Liver (tissue), 9 donors: ENCODE results near the gene ZNF783. TPM values are rescaled to one million over a fixed set of nuclear protein-coding genes. Genes with fewer than 3 reads are reported as not detected.

ENCODE experiments used
- DNase-seq: peaks from one replicate; pipeline ENCODE4 v3.0.0-alpha.2; 2017; ENCODE audit warnings: low spot score
- H3K27ac ChIP-seq, 2 donors: one replicate each; pipeline ENCODE4 v1.7.0; 2013; ENCODE audit warnings: inconsistent platforms in 2 of 2, low read length in 2 of 2, control low read depth in 1 of 2, low read depth in 1 of 2, mild to moderate bottlenecking in 1 of 2
- H3K27me3 ChIP-seq, 4 donors: one replicate each; pipeline versions ENCODE4 v1.6.1 to v1.7.0; 2013; ENCODE audit warnings: low read length in 3 of 4, inconsistent platforms in 1 of 4, mild to moderate bottlenecking in 1 of 4, moderate library complexity in 1 of 4; ENCODE audit not compliant: control insufficient read depth in 4 of 4, insufficient read depth in 4 of 4
- H3K36me3 ChIP-seq, 4 donors: one replicate each; pipeline versions ENCODE4 v1.6.1 to v1.7.0; 2013; ENCODE audit warnings: low read length in 3 of 4, mild to moderate bottlenecking in 3 of 4, low read depth in 1 of 4, moderate library complexity in 1 of 4; ENCODE audit not compliant: control insufficient read depth in 4 of 4, insufficient read depth in 3 of 4
- H3K4me1 ChIP-seq, 4 donors: one replicate each; pipeline versions ENCODE4 v1.6.1 to v1.7.0; 2013; ENCODE audit warnings: low read length in 3 of 4, mild to moderate bottlenecking in 3 of 4, moderate library complexity in 1 of 4; ENCODE audit not compliant: control insufficient read depth in 4 of 4, insufficient read depth in 4 of 4
- H3K4me3 ChIP-seq, 3 donors: one replicate each; pipeline versions ENCODE4 v1.6.1 to v1.7.0; 2013; ENCODE audit warnings: low read length in 3 of 3, control low read depth in 1 of 3, low read depth in 1 of 3, mild to moderate bottlenecking in 1 of 3
- H3K9ac ChIP-seq, 2 donors: one replicate each; pipeline ENCODE4 v1.7.0; 2013; ENCODE audit warnings: low read length in 2 of 2, mild to moderate bottlenecking in 2 of 2, moderate library complexity in 2 of 2, control low read depth in 1 of 2, low read depth in 1 of 2
- H3K9me3 ChIP-seq, 4 donors: one replicate each; pipeline versions ENCODE4 v1.6.1 to v1.7.0; 2013; ENCODE audit warnings: low read length in 3 of 4; ENCODE audit not compliant: control insufficient read depth in 4 of 4
- ATF3 ChIP-seq: IDR thresholded peaks from 2 replicates; pipeline ENCODE4 v1.6.1; 2016; ENCODE audit warnings: antibody characterized with exemption
- CTCF ChIP-seq: fragments of 150-350 bp; IDR thresholded peaks from 2 replicates; pipeline ENCODE4 v1.5.1; 2017; ENCODE audit warnings: improper control_type of control experiment, low read depth, low read length; ENCODE audit not compliant: missing input control
- EGR1 ChIP-seq, 2 donors: IDR thresholded peaks; 2 replicates each; pipeline ENCODE4 v1.6.1; 2016 to 2018; ENCODE audit warnings: antibody characterized with exemption in 2 of 2, low read depth in 2 of 2
- FOXA1 ChIP-seq: IDR thresholded peaks from 2 replicates; pipeline ENCODE4 v1.6.1; 2016; ENCODE audit warnings: antibody characterized with exemption
- GABPA ChIP-seq, 2 donors: IDR thresholded peaks in 1 of 2; conservative IDR thresholded peaks in 1 of 2; 2 replicates each; pipeline ENCODE4 v1.6.1; 2016; ENCODE audit warnings: antibody characterized with exemption in 2 of 2, mild to moderate bottlenecking in 1 of 2, moderate library complexity in 1 of 2
- HNF4A ChIP-seq, 2 donors: conservative IDR thresholded peaks; 2 replicates each; pipeline ENCODE4 v1.6.1; 2016; ENCODE audit warnings: antibody characterized with exemption in 2 of 2, mild to moderate bottlenecking in 2 of 2
- HNF4G ChIP-seq: IDR thresholded peaks from 2 replicates; pipeline ENCODE4 v1.6.1; 2016; ENCODE audit warnings: antibody characterized with exemption
- JUND ChIP-seq, 2 donors: IDR thresholded peaks; 2 replicates each; pipeline ENCODE4 v1.6.1; 2016; ENCODE audit warnings: antibody characterized with exemption in 2 of 2
- MAX ChIP-seq: IDR thresholded peaks from 2 replicates; pipeline ENCODE4 v1.6.1; 2016; ENCODE audit warnings: antibody characterized with exemption
- NR2F2 ChIP-seq: IDR thresholded peaks from 2 replicates; pipeline ENCODE4 v1.6.1; 2016; ENCODE audit warnings: antibody characterized with exemption
- RAD21 ChIP-seq, 2 donors: IDR thresholded peaks; 2 replicates each; pipeline ENCODE4 v1.6.1; 2016; ENCODE audit warnings: antibody characterized with exemption in 2 of 2, mild to moderate bottlenecking in 2 of 2
- RXRA ChIP-seq, 2 donors: IDR thresholded peaks; 2 replicates each; pipeline ENCODE4 v1.6.1; 2017 to 2018; ENCODE audit warnings: antibody characterized with exemption in 2 of 2, mild to moderate bottlenecking in 1 of 2
- SP1 ChIP-seq: IDR thresholded peaks from 2 replicates; pipeline ENCODE4 v1.6.1; 2018; ENCODE audit warnings: antibody characterized with exemption, mild to moderate bottlenecking
- TAF1 ChIP-seq: conservative IDR thresholded peaks from 2 replicates; pipeline ENCODE4 v1.6.1; 2016; ENCODE audit warnings: antibody characterized with exemption, mild to moderate bottlenecking
- YY1 ChIP-seq: IDR thresholded peaks from 2 replicates; pipeline ENCODE4 v1.6.1; 2016; ENCODE audit warnings: antibody characterized with exemption, mild to moderate bottlenecking
- ZBTB33 ChIP-seq: IDR thresholded peaks from 2 replicates; pipeline ENCODE4 v1.6.1; 2016; ENCODE audit warnings: antibody characterized with exemption
- WGBS: extraction: QIAGEN DNeasy Blood & Tissue Kit; methylation state at CpG from one replicate; pipeline ENCODE4 v1.1.7; 2013; 5-methylcytosine and 5-hydroxymethylcytosine counted together
- polyA plus RNA-seq, 2 donors: library from polyadenylated mRNA; stranded (reverse) in 1 of 2; unstranded in 1 of 2; fragments of 200-250 nt in 1 of 2; fragments of >200 nt in 1 of 2; fragmentation: Nextera tagmentation in 1 of 2; extraction: Ambion mirVana in 1 of 2; gene quantifications; one replicate each; pipeline versions ENCODE4 v1.2.1 to v1.2.3, GENCODE V29; 2013 to 2015
- total RNA-seq, 2 donors: library from RNA; depleted of rRNA; stranded (reverse); fragments of >200 nt; gene quantifications; one replicate each; pipeline ENCODE4 v1.2.3, GENCODE V29; 2014
- TF ChIP-seq, protein P1 (sequence below): IDR thresholded peaks from 2 replicates; pipeline ENCODE4 v1.6.1; 2016; ENCODE audit warnings: antibody characterized with exemption, mild to moderate bottlenecking
- donor health status: healthy.
- donor health status: healthy.
- donor health status: healthy.
- donor health status: healthy.
- donor health status: healthy.

ZNF783 gene
- total and polyA plus RNA-seq, 4 donors = 1.5 to 4.3 (median 1.8) TPM

DNA sequence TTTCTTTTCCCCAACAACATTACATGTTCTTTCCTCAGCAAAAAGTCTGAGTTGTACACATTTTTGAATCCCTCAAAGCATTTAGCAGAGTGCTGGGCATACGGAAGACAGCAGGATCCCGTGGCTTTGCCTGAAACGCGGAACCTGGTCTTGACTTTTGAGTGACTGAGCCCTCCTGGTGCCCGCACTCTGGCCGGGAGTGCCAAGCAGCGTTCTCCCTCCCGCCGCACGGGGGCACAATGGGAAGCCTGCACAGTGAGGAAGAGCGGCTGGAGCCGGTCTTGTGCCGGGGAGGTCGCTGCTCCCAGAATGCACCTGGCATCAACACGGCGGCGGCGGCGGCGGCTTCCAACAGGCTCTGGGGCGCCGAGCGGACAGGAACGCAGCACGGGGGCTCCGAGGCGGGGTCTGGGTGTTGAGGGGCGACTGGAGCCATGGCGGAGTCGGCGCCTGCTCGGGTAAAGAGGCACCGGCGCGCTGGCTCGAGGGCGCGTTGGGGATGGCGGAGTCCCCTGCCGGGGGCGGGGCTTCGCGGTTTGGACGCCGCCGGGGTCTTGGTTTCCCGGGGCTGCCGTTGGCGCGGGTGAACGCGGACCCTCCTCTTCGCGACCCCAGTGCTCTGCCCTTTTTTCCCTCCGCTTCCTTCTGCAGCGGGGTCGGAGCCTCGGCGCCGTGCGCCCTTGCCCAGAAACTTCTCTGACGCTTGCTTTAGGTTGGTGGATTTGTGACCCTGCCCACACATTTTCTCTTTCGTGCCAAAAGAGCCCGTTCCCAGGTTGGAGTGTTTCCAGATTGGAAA, 22.5 kb upstream of the ZNF783 start, which contains the start of gene ZNF212:
TSS of gene ZNF212 (plus strand) at position 307 of the 799 bp plus-strand sequence. CDS start at position 435, 128 bp downstream.
- under 1% methylated on average over 64 of the region's 64 CpGs for WGBS
- peak within 1 kb of the TSS; percentile 43 to 56 for H3K27ac ChIP-seq

GRCh38 chr7:149240637-149241036, 21.4 kb upstream of the ZNF783 start:
- H3K4me1 ChIP-seq = peaks cover 4 to 33% (median 23%) of the 10 kb centered on the region in 4 donors
- no peak for TF ChIP-seq JUND (IDR thresholded peaks at IDR 0.05)
- no peak for TF ChIP-seq YY1
- TF ChIP-seq TAF1 = no peak
- no peak for TF ChIP-seq ATF3
- TF ChIP-seq, protein P1, sequence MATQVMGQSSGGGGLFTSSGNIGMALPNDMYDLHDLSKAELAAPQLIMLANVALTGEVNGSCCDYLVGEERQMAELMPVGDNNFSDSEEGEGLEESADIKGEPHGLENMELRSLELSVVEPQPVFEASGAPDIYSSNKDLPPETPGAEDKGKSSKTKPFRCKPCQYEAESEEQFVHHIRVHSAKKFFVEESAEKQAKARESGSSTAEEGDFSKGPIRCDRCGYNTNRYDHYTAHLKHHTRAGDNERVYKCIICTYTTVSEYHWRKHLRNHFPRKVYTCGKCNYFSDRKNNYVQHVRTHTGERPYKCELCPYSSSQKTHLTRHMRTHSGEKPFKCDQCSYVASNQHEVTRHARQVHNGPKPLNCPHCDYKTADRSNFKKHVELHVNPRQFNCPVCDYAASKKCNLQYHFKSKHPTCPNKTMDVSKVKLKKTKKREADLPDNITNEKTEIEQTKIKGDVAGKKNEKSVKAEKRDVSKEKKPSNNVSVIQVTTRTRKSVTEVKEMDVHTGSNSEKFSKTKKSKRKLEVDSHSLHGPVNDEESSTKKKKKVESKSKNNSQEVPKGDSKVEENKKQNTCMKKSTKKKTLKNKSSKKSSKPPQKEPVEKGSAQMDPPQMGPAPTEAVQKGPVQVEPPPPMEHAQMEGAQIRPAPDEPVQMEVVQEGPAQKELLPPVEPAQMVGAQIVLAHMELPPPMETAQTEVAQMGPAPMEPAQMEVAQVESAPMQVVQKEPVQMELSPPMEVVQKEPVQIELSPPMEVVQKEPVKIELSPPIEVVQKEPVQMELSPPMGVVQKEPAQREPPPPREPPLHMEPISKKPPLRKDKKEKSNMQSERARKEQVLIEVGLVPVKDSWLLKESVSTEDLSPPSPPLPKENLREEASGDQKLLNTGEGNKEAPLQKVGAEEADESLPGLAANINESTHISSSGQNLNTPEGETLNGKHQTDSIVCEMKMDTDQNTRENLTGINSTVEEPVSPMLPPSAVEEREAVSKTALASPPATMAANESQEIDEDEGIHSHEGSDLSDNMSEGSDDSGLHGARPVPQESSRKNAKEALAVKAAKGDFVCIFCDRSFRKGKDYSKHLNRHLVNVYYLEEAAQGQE = no peak
- no peak for TF ChIP-seq HNF4G
- no peak for TF ChIP-seq RAD21 (IDR thresholded peaks at IDR 0.05)
- no peak for TF ChIP-seq RXRA (IDR thresholded peaks at IDR 0.05)
- TF ChIP-seq EGR1 (IDR thresholded peaks at IDR 0.05; ENCODE audit: low read depth in 2 of 2) = no peak

More for the DNA sequence above, 22.5 kb upstream of the ZNF783 start, which contains the start of gene ZNF212:
- Histone ChIP-seq H3K9ac (peak within 1 kb of the TSS; percentile 85 to 92), H3K4me3 (peak within 1 kb of the TSS; percentile 74 to 100 (median 97)), H3K27me3 (no peaks in the 10 kb centered on the region), H3K4me1 (peaks cover 4 to 29% (median 21%) of the 10 kb centered on the region in 4 donors), H3K9me3 (no peaks in the 10 kb centered on the region), H3K36me3 (no peaks in the 10 kb centered on the region)
- peak; percentile 90 for DNase-seq
- peak; percentile 36 for TF ChIP-seq SP1
- peak; percentile 88 for TF ChIP-seq YY1
- TF ChIP-seq HNF4A (conservative IDR thresholded peaks at IDR 0.05) = peak; percentile 37 to 45
- TF ChIP-seq ZBTB33 = no peak
- TF ChIP-seq CTCF = peak; percentile 83
- peak; percentile 73 to 80 for TF ChIP-seq RAD21 (IDR thresholded peaks at IDR 0.05)
- TF ChIP-seq NR2F2 = no peak
- TF ChIP-seq RXRA (IDR thresholded peaks at IDR 0.05) = peak; percentile 40 to 61
- TF ChIP-seq GABPA (IDR thresholded peaks at IDR 0.05 in 1 of 2, conservative IDR thresholded peaks at IDR 0.05 in 1 of 2) = peak in 1 of 2 donors; percentile 73
- peak in 1 of 2 donors; percentile 27 for TF ChIP-seq EGR1 (IDR thresholded peaks at IDR 0.05; ENCODE audit: low read depth in 2 of 2)
- peak; percentile 51 for TF ChIP-seq FOXA1
- TF ChIP-seq MAX = peak; percentile 46
- no peak for TF ChIP-seq ATF3

More at GRCh38 chr7:149240637-149241036, 21.4 kb upstream of the ZNF783 start:
- Histone ChIP-seq H3K36me3 (no peaks in the 10 kb centered on the region), H3K27ac (no peak overlapping the region), H3K9me3 (no peaks in the 10 kb centered on the region), H3K9ac (peak overlapping the region; percentile 4 to 55), H3K27me3 (no peaks in the 10 kb centered on the region), H3K4me3 (peak overlapping the region; percentile 74 to 100 (median 97))
- WGBS = 78% methylated on average over 5 of the region's 5 CpGs
- DNase-seq = no peak
